HEK293 (cell line): ENCODE measurements around the gene TP63.

Source experiments
- GLIS2 ChIP-seq: fragments of 450-650 bp; formaldehyde crosslinking; IDR thresholded peaks from 2 replicates; pipeline ENCODE4 v1.5.1; 2016; ENCODE audit warnings: missing biosample characterization, missing genetic modification characterization
- KLF16 ChIP-seq: fragments of 450-650 bp; formaldehyde crosslinking; IDR thresholded peaks from 2 replicates; pipeline ENCODE4 v1.5.1; 2017; ENCODE audit warnings: missing biosample characterization, missing genetic modification characterization
- REPIN1 ChIP-seq: fragments of 450-650 bp; formaldehyde crosslinking; IDR thresholded peaks from 2 replicates; pipeline ENCODE4 v1.5.1; 2017; ENCODE audit warnings: missing biosample characterization, missing genetic modification characterization, low read depth
- ZNF354C ChIP-seq: fragments of 450-650 bp; formaldehyde crosslinking; IDR thresholded peaks from 2 replicates; pipeline ENCODE4 v1.5.1; 2016; ENCODE audit warnings: missing biosample characterization, missing genetic modification characterization, low read depth, borderline replicate concordance
- ZNF416 ChIP-seq: fragments of 450-650 bp; formaldehyde crosslinking; IDR thresholded peaks from 2 replicates; pipeline ENCODE4 v1.5.1; 2016; ENCODE audit warnings: missing biosample characterization, missing genetic modification characterization
- ZNF707 ChIP-seq: fragments of 450-650 bp; formaldehyde crosslinking; IDR thresholded peaks from 2 replicates; pipeline ENCODE4 v1.5.1; 2016; ENCODE audit warnings: missing biosample characterization, missing genetic modification characterization
- TF ChIP-seq, protein P1 (sequence below): fragments of 450-650 bp; formaldehyde crosslinking; IDR thresholded peaks from 2 replicates; pipeline ENCODE4 v1.5.1; 2016; ENCODE audit warnings: missing biosample characterization, missing genetic modification characterization, borderline replicate concordance
- TF ChIP-seq, protein P2 (sequence below): fragments of 450-650 bp; formaldehyde crosslinking; IDR thresholded peaks from 2 replicates; pipeline ENCODE4 v1.5.1; 2016; ENCODE audit warnings: missing biosample characterization, missing genetic modification characterization

DNA sequence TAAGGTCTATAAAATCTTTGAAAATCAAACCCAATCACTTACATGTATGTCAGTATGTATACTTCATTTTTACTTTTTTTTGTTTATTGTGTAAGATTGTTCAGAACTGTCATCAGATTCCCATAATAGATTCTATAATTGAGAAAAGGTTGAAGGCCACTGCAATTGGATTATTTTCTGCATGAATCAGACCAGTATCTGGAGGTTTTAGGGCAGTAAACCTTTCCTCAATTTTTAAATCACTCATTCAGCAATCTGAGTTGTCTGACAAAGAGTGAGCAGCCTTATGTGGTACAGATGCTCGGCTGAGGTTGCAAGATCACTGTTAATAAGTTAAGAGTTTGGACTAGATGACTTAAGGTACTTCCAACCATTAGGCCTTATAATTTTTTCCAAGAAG lies 96.0 kb downstream of the TP63 start:
- no peak for TF ChIP-seq REPIN1 (tag by site-specific recombination)
- TF ChIP-seq ZNF416 (tag by site-specific recombination), result no peak
- no peak for TF ChIP-seq KLF16 (tag by site-specific recombination)
- TF ChIP-seq ZNF707 (tag by site-specific recombination), result no peak
- TF ChIP-seq ZNF354C (tag by site-specific recombination), result no peak
- TF ChIP-seq, protein P1, sequence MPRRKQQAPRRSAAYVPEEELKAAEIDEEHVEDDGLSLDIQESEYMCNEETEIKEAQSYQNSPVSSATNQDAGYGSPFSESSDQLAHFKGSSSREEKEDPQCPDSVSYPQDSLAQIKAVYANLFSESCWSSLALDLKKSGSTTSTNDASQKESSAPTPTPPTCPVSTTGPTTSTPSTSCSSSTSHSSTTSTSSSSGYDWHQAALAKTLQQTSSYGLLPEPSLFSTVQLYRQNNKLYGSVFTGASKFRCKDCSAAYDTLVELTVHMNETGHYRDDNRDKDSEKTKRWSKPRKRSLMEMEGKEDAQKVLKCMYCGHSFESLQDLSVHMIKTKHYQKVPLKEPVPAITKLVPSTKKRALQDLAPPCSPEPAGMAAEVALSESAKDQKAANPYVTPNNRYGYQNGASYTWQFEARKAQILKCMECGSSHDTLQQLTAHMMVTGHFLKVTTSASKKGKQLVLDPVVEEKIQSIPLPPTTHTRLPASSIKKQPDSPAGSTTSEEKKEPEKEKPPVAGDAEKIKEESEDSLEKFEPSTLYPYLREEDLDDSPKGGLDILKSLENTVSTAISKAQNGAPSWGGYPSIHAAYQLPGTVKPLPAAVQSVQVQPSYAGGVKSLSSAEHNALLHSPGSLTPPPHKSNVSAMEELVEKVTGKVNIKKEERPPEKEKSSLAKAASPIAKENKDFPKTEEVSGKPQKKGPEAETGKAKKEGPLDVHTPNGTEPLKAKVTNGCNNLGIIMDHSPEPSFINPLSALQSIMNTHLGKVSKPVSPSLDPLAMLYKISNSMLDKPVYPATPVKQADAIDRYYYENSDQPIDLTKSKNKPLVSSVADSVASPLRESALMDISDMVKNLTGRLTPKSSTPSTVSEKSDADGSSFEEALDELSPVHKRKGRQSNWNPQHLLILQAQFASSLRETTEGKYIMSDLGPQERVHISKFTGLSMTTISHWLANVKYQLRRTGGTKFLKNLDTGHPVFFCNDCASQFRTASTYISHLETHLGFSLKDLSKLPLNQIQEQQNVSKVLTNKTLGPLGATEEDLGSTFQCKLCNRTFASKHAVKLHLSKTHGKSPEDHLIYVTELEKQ (tag by site-specific recombination), result no peak
- TF ChIP-seq GLIS2, result no peak
- TF ChIP-seq, protein P2, sequence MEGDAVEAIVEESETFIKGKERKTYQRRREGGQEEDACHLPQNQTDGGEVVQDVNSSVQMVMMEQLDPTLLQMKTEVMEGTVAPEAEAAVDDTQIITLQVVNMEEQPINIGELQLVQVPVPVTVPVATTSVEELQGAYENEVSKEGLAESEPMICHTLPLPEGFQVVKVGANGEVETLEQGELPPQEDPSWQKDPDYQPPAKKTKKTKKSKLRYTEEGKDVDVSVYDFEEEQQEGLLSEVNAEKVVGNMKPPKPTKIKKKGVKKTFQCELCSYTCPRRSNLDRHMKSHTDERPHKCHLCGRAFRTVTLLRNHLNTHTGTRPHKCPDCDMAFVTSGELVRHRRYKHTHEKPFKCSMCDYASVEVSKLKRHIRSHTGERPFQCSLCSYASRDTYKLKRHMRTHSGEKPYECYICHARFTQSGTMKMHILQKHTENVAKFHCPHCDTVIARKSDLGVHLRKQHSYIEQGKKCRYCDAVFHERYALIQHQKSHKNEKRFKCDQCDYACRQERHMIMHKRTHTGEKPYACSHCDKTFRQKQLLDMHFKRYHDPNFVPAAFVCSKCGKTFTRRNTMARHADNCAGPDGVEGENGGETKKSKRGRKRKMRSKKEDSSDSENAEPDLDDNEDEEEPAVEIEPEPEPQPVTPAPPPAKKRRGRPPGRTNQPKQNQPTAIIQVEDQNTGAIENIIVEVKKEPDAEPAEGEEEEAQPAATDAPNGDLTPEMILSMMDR (tag by site-specific recombination), result no peak
